ES-I3 (cell line): ENCODE measurements around the gene PDS5B.
"Not testable (repeated sequence)": the region's sequence is repeated elsewhere in the genome, so short reads cannot be mapped to it uniquely, and the experiment has no call there.

Experiments used
- H3K36me3 ChIP-seq: 2 replicates; pipeline ENCODE4 v1.6.1; 2013; ENCODE audit warnings: mild to moderate bottlenecking, low read length, control low read depth, moderate library complexity; ENCODE audit not compliant: insufficient read depth
- H3K4me1 ChIP-seq: 2 replicates; pipeline ENCODE4 v1.6.1; 2013; ENCODE audit warnings: mild to moderate bottlenecking, control low read depth, low read length; ENCODE audit not compliant: insufficient read depth
- H3K9ac ChIP-seq: 2 replicates; pipeline ENCODE4 v1.6.1; 2013; ENCODE audit warnings: low read depth, mild to moderate bottlenecking, low read length, moderate library complexity
- H3K9me3 ChIP-seq: 2 replicates; pipeline ENCODE4 v1.6.1; 2013; ENCODE audit warnings: mild to moderate bottlenecking, low read length, moderate library complexity; ENCODE audit not compliant: control insufficient read depth, insufficient read depth

Gene PDS5B

GRCh38 chr13:32695602-32696250, 109.5 kb downstream of the PDS5B start:
- Histone ChIP-seq H3K9ac (no peak overlapping the region), H3K4me1 (no peaks in the 10 kb centered on the region), H3K36me3 (no peaks in the 10 kb centered on the region), H3K9me3 (no peaks in the 10 kb centered on the region)

- no peaks in the 10 kb centered on the region for H3K4me1 ChIP-seq
- H3K9me3 ChIP-seq: 0 out of 2 replicates have a peak, but pooled peaks cover 2% of the 10 kb centered on the region
- H3K36me3 ChIP-seq: peaks cover 12% of the 10 kb centered on the region
Measured at GRCh38 chr13:32707471-32707870, 121.2 kb downstream of the PDS5B start.

GRCh38 chr13:32713397-32713796, 127.1 kb downstream of the PDS5B start:
- no peaks in the 10 kb centered on the region for H3K4me1 ChIP-seq
- H3K9ac ChIP-seq: no peak overlapping the region
- H3K36me3 ChIP-seq: peaks cover 17% of the 10 kb centered on the region
- peaks cover 11% of the 10 kb centered on the region for H3K9me3 ChIP-seq

More at GRCh38 chr13:32707471-32707870, 121.2 kb downstream of the PDS5B start:
- H3K9ac ChIP-seq: no peak overlapping the region

GRCh38 chr13:32716201-32716600, 129.9 kb downstream of the PDS5B start:
- Histone ChIP-seq H3K36me3 (peaks cover 10% of the 10 kb centered on the region; the same call in 1 of the 2 replicates), H3K9me3 (peaks cover 13% of the 10 kb centered on the region)
- not testable (repeated sequence) for H3K9ac ChIP-seq, H3K4me1 ChIP-seq

- Histone ChIP-seq H3K4me1 (no peaks in the 10 kb centered on the region), H3K9ac (no peak overlapping the region), H3K9me3 (peaks cover 4% of the 10 kb centered on the region), H3K36me3 (no peaks in the 10 kb centered on the region)
Measured at GRCh38 chr13:32720026-32720425, 133.8 kb downstream of the PDS5B start.

- not testable (repeated sequence) for H3K36me3 ChIP-seq, H3K4me1 ChIP-seq
Measured at GRCh38 chr13:32721131-32722034, 135.1 kb downstream of the PDS5B start.

GRCh38 chr13:32722340-32722739, 136.1 kb downstream of the PDS5B start:
- Histone ChIP-seq H3K9ac (no peak overlapping the region), H3K36me3 (no peaks in the 10 kb centered on the region), H3K9me3 (peaks cover 2% of the 10 kb centered on the region), H3K4me1 (no peaks in the 10 kb centered on the region)

More at GRCh38 chr13:32721131-32722034, 135.1 kb downstream of the PDS5B start:
- not testable (repeated sequence) for H3K9ac ChIP-seq, H3K9me3 ChIP-seq

- H3K9me3 ChIP-seq: peaks cover 2% of the 10 kb centered on the region; the same call in 1 of the 2 replicates
- H3K4me1 ChIP-seq: no peaks in the 10 kb centered on the region
- no peaks in the 10 kb centered on the region for H3K36me3 ChIP-seq
- no peak overlapping the region for H3K9ac ChIP-seq
Measured at GRCh38 chr13:32723987-32724386, 137.7 kb downstream of the PDS5B start.

- no peak overlapping the region for H3K9ac ChIP-seq
- H3K4me1 ChIP-seq: peaks cover 7% of the 10 kb centered on the region; the same call in 1 of the 2 replicates
- no peaks in the 10 kb centered on the region for H3K36me3 ChIP-seq
- no peaks in the 10 kb centered on the region for H3K9me3 ChIP-seq
Measured at GRCh38 chr13:32726374-32727037, 140.3 kb downstream of the PDS5B start.

GRCh38 chr13:32728327-32728726, 142.1 kb downstream of the PDS5B start:
- no peak overlapping the region for H3K9ac ChIP-seq
- H3K9me3 ChIP-seq: no peaks in the 10 kb centered on the region
- no peaks in the 10 kb centered on the region for H3K36me3 ChIP-seq
- peaks cover 8% of the 10 kb centered on the region; the same call in 1 of the 2 replicates for H3K4me1 ChIP-seq

- H3K4me1 ChIP-seq, H3K9ac ChIP-seq, H3K36me3 ChIP-seq, H3K9me3 ChIP-seq: not testable (repeated sequence)
Measured at GRCh38 chr13:32729097-32729496, 142.8 kb downstream of the PDS5B start.

GRCh38 chr13:32731074-32731473, 144.8 kb downstream of the PDS5B start:
- Histone ChIP-seq H3K4me1 (peaks cover 8% of the 10 kb centered on the region; the same call in 1 of the 2 replicates), H3K36me3 (no peaks in the 10 kb centered on the region), H3K9me3 (no peaks in the 10 kb centered on the region), H3K9ac (no peak overlapping the region)

GRCh38 chr13:32731576-32731975, 145.3 kb downstream of the PDS5B start:
- no peaks in the 10 kb centered on the region for H3K36me3 ChIP-seq
- no peak overlapping the region for H3K9ac ChIP-seq
- H3K9me3 ChIP-seq: no peaks in the 10 kb centered on the region
- H3K4me1 ChIP-seq: peaks cover 8% of the 10 kb centered on the region; the same call in 1 of the 2 replicates

- Histone ChIP-seq H3K9me3 (no peaks in the 10 kb centered on the region), H3K4me1 (peaks cover 8% of the 10 kb centered on the region; the same call in 1 of the 2 replicates), H3K36me3 (no peaks in the 10 kb centered on the region), H3K9ac (no peak overlapping the region)
Measured at GRCh38 chr13:32733690-32734089, 147.4 kb downstream of the PDS5B start.
